HG03066 (cell line): ENCODE results near the gene TMEM132D.
"Not testable (repeated sequence)": the region's sequence is repeated elsewhere in the genome, so short reads cannot be mapped to it uniquely, and the experiment has no call there.

Experiments used
- ATAC-seq: cut with Tn5 transposase; IDR thresholded peaks from one replicate; pipeline ENCODE4 v1.9.1; 2021; ENCODE audit warnings: low read depth; ENCODE audit not compliant: unreplicated experiment

The TMEM132D gene

GRCh38 chr12:129052373-129052772, 851.5 kb downstream of the TMEM132D start:
- ATAC-seq: no peak

- ATAC-seq: no peak
Measured at GRCh38 chr12:129049917-129050316, 853.9 kb downstream of the TMEM132D start.

GRCh38 chr12:129043334-129043733, 860.5 kb downstream of the TMEM132D start:
- not testable (repeated sequence) for ATAC-seq

GRCh38 chr12:129036135-129036534, 867.7 kb downstream of the TMEM132D start:
- no peak for ATAC-seq

GRCh38 chr12:129034558-129035289, 869.1 kb downstream of the TMEM132D start:
- no peak for ATAC-seq

- no peak for ATAC-seq
Measured at GRCh38 chr12:129028844-129029243, 875.0 kb downstream of the TMEM132D start.

- ATAC-seq: no peak
Measured at GRCh38 chr12:129025055-129025454, 878.8 kb downstream of the TMEM132D start.
